ENCODE data around the gene PRKAR2B. TPM values are rescaled to one million over a fixed set of nuclear protein-coding genes. Genes with fewer than 3 reads are reported as not detected.

Gene PRKAR2B
- total and polyA plus RNA-seq, 2 of the 4 experiments (the other 2 are of a cell fraction), result 3.0 to 3.1 TPM

- intact Hi-C loops (cut with micrococcal nuclease) (no loop called here), dilution Hi-C loops (cut with HindIII; ENCODE audit: low sequenced_read_pairs, unreplicated experiment) (no loop called here), in situ Hi-C loops (cut with MboI; ENCODE audit: low sequenced_read_pairs) (no loop called here)
- no peak overlapping the region for H2BK15ac ChIP-seq (ENCODE audit: low read depth, low read length)
- no peaks in the 10 kb centered on the region for H4K20me1 ChIP-seq (ENCODE audit: insufficient read depth, low read length)
- no peak overlapping the region for H2BK5ac ChIP-seq (ENCODE audit: low read depth, low read length, poor library complexity, severe bottlenecking)
- no peak overlapping the region for H3K27ac ChIP-seq (ENCODE audit: insufficient read depth, low read length)
- DNase-seq, result no peak
- no peak overlapping the region for H4K8ac ChIP-seq (ENCODE audit: low read depth in 2 of 2, low read length in 2 of 2)
- H2BK20ac ChIP-seq (ENCODE audit: low read depth, low read length), result no peak overlapping the region
- peaks cover 2% of the 10 kb centered on the region for H3K9me3 ChIP-seq (ENCODE audit: control insufficient read depth, insufficient read depth, low read length)
- CTCF ChIA-PET, result interaction anchor here (0.6 kb wide), 1 partner anchor 27 kb away, joined by 3 read pairs; no protein-coding TSS in a partner anchor
- H3K79me1 ChIP-seq (ENCODE audit: low read depth in 1 of 2, low read length in 2 of 2), result no peaks in the 10 kb centered on the region
- H3K4me3 ChIP-seq (ENCODE audit: insufficient read depth, low read depth, low read length), result no peak overlapping the region
- no peak overlapping the region for H2AFZ ChIP-seq (replicated peaks; ENCODE audit: low read length, poor library complexity)
- H3K36me3 ChIP-seq (ENCODE audit: control insufficient read depth, insufficient read depth, low read length), result no peaks in the 10 kb centered on the region
- no peak overlapping the region for H4K91ac ChIP-seq (ENCODE audit: insufficient read depth, low read depth, low read length)
- no peaks in the 10 kb centered on the region for H3K4me1 ChIP-seq (ENCODE audit: control insufficient read depth, insufficient read depth, low read length)
- no peak overlapping the region for H3K14ac ChIP-seq (replicated peaks; ENCODE audit: low read depth, low read length)
- no peak overlapping the region for H3K56ac ChIP-seq (ENCODE audit: extremely low read depth, insufficient read depth, low read length)
- H3K9me1 ChIP-seq (ENCODE audit: insufficient read depth, low read length), result no peaks in the 10 kb centered on the region
- POLR2A ChIA-PET (ENCODE audit: unreplicated experiment), result no interaction called here
- no peak overlapping the region for H3K18ac ChIP-seq (ENCODE audit: low read depth, low read length)
- WGBS, 2 experiments (ENCODE audit: extremely low coverage in 2 of 2, insufficient read length in 1 of 2), result 69% methylated on average over 4 of the region's 5 CpGs; no CpG with 5 or more reads in 1 of the 2 experiments
- H3K4me2 ChIP-seq (ENCODE audit: low read depth, low read length), result no peak overlapping the region
- H2AK5ac ChIP-seq (ENCODE audit: low read depth, low read length), result no peak overlapping the region
- H3K23ac ChIP-seq (ENCODE audit: low read depth, low read length), result no peak overlapping the region
- no peak overlapping the region for H3K9ac ChIP-seq (ENCODE audit: low read depth, low read length)
- H2BK120ac ChIP-seq (ENCODE audit: low read depth, low read length), result no peak overlapping the region
- H2AK9ac ChIP-seq (replicated peaks; ENCODE audit: low read depth, low read length, poor library complexity), result no peak overlapping the region
- H4K5ac ChIP-seq (ENCODE audit: low read depth, low read length), result no peak overlapping the region
- TF ChIP-seq CHD1 (IDR thresholded peaks at IDR 0.05; ENCODE audit: low read depth, low read length), result no peak
- TF ChIP-seq USF2 (IDR thresholded peaks at IDR 0.05; ENCODE audit: low read depth, low read length), result no peak
- TF ChIP-seq MAZ (IDR thresholded peaks at IDR 0.05; ENCODE audit: borderline replicate concordance, low read depth, low read length), result no peak
- no peak for TF ChIP-seq RCOR1 (IDR thresholded peaks at IDR 0.05; ENCODE audit: insufficient replicate concordance, low read length)
- TF ChIP-seq RFX5 (IDR thresholded peaks at IDR 0.05; ENCODE audit: low read depth, low read length), result no peak
- no peak for TF ChIP-seq MAFK (IDR thresholded peaks at IDR 0.05; ENCODE audit: low read depth, low read length)
- no peak for TF ChIP-seq RAD21 (IDR thresholded peaks at IDR 0.05; ENCODE audit: low read length)
- TF ChIP-seq CEBPB (IDR thresholded peaks at IDR 0.05; ENCODE audit: low read depth, low read length), result no peak
- TF ChIP-seq BHLHE40 (IDR thresholded peaks at IDR 0.05; ENCODE audit: low read depth, low read length), result no peak
- no peak for TF ChIP-seq ELK1 (IDR thresholded peaks at IDR 0.05; ENCODE audit: borderline replicate concordance, low read depth, low read length)
- TF ChIP-seq POLR2A (IDR thresholded peaks at IDR 0.05; ENCODE audit: low read depth, low read length), result no peak
- no peak for TF ChIP-seq MXI1 (IDR thresholded peaks at IDR 0.05; ENCODE audit: borderline replicate concordance, low read depth, low read length)
- TF ChIP-seq SMC3 (IDR thresholded peaks at IDR 0.05; ENCODE audit: low read depth, low read length), result no peak
- TF ChIP-seq FOS (IDR thresholded peaks at IDR 0.05; ENCODE audit: low read depth, low read length), result no peak
- TF ChIP-seq NFE2L2 (IDR thresholded peaks at IDR 0.05; ENCODE audit: low read depth, low read length), result no peak
- no TSS peak for BruUV-seq (replicated peaks)
- ATAC-seq (ENCODE audit: low read depth), result no peak
- peaks cover 3% of the 10 kb centered on the region; the same call in 1 of the 2 replicates for H3K27me3 ChIP-seq (ENCODE audit: control insufficient read depth, insufficient read depth, low read length)
- no peak overlapping the region for H3K4ac ChIP-seq (ENCODE audit: low read depth, low read length)
Observed at GRCh38 chr7:107020400-107020799, 24.1 kb upstream of the PRKAR2B start.

All from IMR-90 (cell line).